ENCODE measurements around the gene DENND2C.

DENND2C gene

GRCh38 chr1:114669562-114670082 is at the start of gene DENND2C:
Gene DENND2C, minus strand, starts transcription at chr1:114670049. Its CDS starts 44,065 bp downstream, at chr1:114625984.
- Mint-ChIP-seq H3K9me3 (no peaks in the 10 kb centered on the region), H3K4me3 (peak within 1 kb of the TSS; percentile 87), H3K27ac (no peak within 1 kb of the TSS), H3K36me3 (ENCODE audit: low read depth) (no peaks in the 10 kb centered on the region), H3K27me3 (peaks cover 25% of the 10 kb centered on the region), H3K4me1 (ENCODE audit: low read depth) (peaks cover 12% of the 10 kb centered on the region)

GRCh38 chr1:114719424-114719787 is 49.6 kb upstream of the DENND2C start:
- H3K36me3 Mint-ChIP-seq (ENCODE audit: low read depth): peaks cover 87% of the 10 kb centered on the region
- no peak overlapping the region for H3K4me3 Mint-ChIP-seq
- peak overlapping the region; percentile 67 for H3K27ac Mint-ChIP-seq

GRCh38 chr1:114718661-114719423 is 49.0 kb upstream of the DENND2C start:
- Mint-ChIP-seq H3K27ac (peak overlapping the region; percentile 67), H3K4me3 (no peak overlapping the region), H3K9me3 (no peaks in the 10 kb centered on the region), H3K27me3 (no peaks in the 10 kb centered on the region), H3K36me3 (ENCODE audit: low read depth) (peaks cover 87% of the 10 kb centered on the region), H3K4me1 (ENCODE audit: low read depth) (peaks cover 41% of the 10 kb centered on the region)

More at GRCh38 chr1:114719424-114719787, 49.6 kb upstream of the DENND2C start:
- Mint-ChIP-seq H3K4me1 (ENCODE audit: low read depth) (peaks cover 36% of the 10 kb centered on the region), H3K9me3 (no peaks in the 10 kb centered on the region), H3K27me3 (no peaks in the 10 kb centered on the region)

- Mint-ChIP-seq H3K4me1 (ENCODE audit: low read depth) (peaks cover 45% of the 10 kb centered on the region), H3K27ac (peak within 1 kb of the TSS; percentile 98), H3K4me3 (peak within 1 kb of the TSS; percentile 95), H3K27me3 (no peaks in the 10 kb centered on the region), H3K36me3 (ENCODE audit: low read depth) (peaks cover 90% of the 10 kb centered on the region), H3K9me3 (no peaks in the 10 kb centered on the region)
Measured at GRCh38 chr1:114716304-114717170, 46.7 kb upstream of the DENND2C start, which contains the start of gene NRAS. Gene NRAS, minus strand, starts transcription at chr1:114716771. Its CDS starts 611 bp downstream, at chr1:114716160.

- Mint-ChIP-seq H3K9me3 (no peaks in the 10 kb centered on the region), H3K27me3 (no peaks in the 10 kb centered on the region), H3K36me3 (ENCODE audit: low read depth) (peaks cover 85% of the 10 kb centered on the region), H3K4me1 (ENCODE audit: low read depth) (peaks cover 45% of the 10 kb centered on the region), H3K4me3 (peak overlapping the region; percentile 95), H3K27ac (peak overlapping the region; percentile 98)
Measured at GRCh38 chr1:114715952-114716303, 46.1 kb upstream of the DENND2C start.

- Mint-ChIP-seq H3K27me3 (no peaks in the 10 kb centered on the region), H3K27ac (no peak overlapping the region), H3K36me3 (ENCODE audit: low read depth) (peaks cover 78% of the 10 kb centered on the region), H3K9me3 (no peaks in the 10 kb centered on the region), H3K4me3 (no peak overlapping the region), H3K4me1 (ENCODE audit: low read depth) (peaks cover 30% of the 10 kb centered on the region)
Measured at GRCh38 chr1:114712977-114713376, 43.1 kb upstream of the DENND2C start.

- Mint-ChIP-seq H3K4me3 (no peak overlapping the region), H3K27me3 (no peaks in the 10 kb centered on the region), H3K9me3 (no peaks in the 10 kb centered on the region), H3K27ac (no peak overlapping the region), H3K36me3 (ENCODE audit: low read depth) (peaks cover 76% of the 10 kb centered on the region), H3K4me1 (ENCODE audit: low read depth) (peaks cover 11% of the 10 kb centered on the region)
Measured at GRCh38 chr1:114710360-114710759, 40.5 kb upstream of the DENND2C start.

GRCh38 chr1:114707604-114708003 is 37.8 kb upstream of the DENND2C start:
- Mint-ChIP-seq H3K27me3 (no peaks in the 10 kb centered on the region), H3K27ac (no peak overlapping the region), H3K36me3 (ENCODE audit: low read depth) (peaks cover 67% of the 10 kb centered on the region), H3K4me1 (ENCODE audit: low read depth) (no peaks in the 10 kb centered on the region), H3K9me3 (no peaks in the 10 kb centered on the region), H3K4me3 (no peak overlapping the region)

GRCh38 chr1:114703242-114703641 is 33.4 kb upstream of the DENND2C start:
- Mint-ChIP-seq H3K9me3 (no peaks in the 10 kb centered on the region), H3K27me3 (no peaks in the 10 kb centered on the region), H3K36me3 (ENCODE audit: low read depth) (peaks cover 35% of the 10 kb centered on the region), H3K27ac (no peak overlapping the region), H3K4me3 (no peak overlapping the region), H3K4me1 (ENCODE audit: low read depth) (no peaks in the 10 kb centered on the region)

- no peaks in the 10 kb centered on the region for H3K9me3 Mint-ChIP-seq
- peaks cover 31% of the 10 kb centered on the region for H3K36me3 Mint-ChIP-seq (ENCODE audit: low read depth)
- no peaks in the 10 kb centered on the region for H3K27me3 Mint-ChIP-seq
- no peaks in the 10 kb centered on the region for H3K4me1 Mint-ChIP-seq (ENCODE audit: low read depth)
- H3K4me3 Mint-ChIP-seq: no peak overlapping the region
- H3K27ac Mint-ChIP-seq: no peak overlapping the region
Measured at GRCh38 chr1:114702737-114703136, 32.9 kb upstream of the DENND2C start.

- Mint-ChIP-seq H3K4me3 (no peak overlapping the region), H3K36me3 (ENCODE audit: low read depth) (peaks cover 23% of the 10 kb centered on the region), H3K4me1 (ENCODE audit: low read depth) (no peaks in the 10 kb centered on the region), H3K9me3 (no peaks in the 10 kb centered on the region), H3K27ac (no peak overlapping the region), H3K27me3 (peaks cover 3% of the 10 kb centered on the region)
Measured at GRCh38 chr1:114701931-114702330, 32.1 kb upstream of the DENND2C start.

- no peaks in the 10 kb centered on the region for H3K4me1 Mint-ChIP-seq (ENCODE audit: low read depth)
- peaks cover 7% of the 10 kb centered on the region for H3K27me3 Mint-ChIP-seq
- no peak overlapping the region for H3K27ac Mint-ChIP-seq
- no peaks in the 10 kb centered on the region for H3K9me3 Mint-ChIP-seq
- no peak overlapping the region for H3K4me3 Mint-ChIP-seq
- H3K36me3 Mint-ChIP-seq (ENCODE audit: low read depth): peaks cover 6% of the 10 kb centered on the region
Measured at GRCh38 chr1:114700036-114700600, 30.3 kb upstream of the DENND2C start.

- peaks cover 8% of the 10 kb centered on the region for H3K27me3 Mint-ChIP-seq
- no peak overlapping the region for H3K27ac Mint-ChIP-seq
- H3K4me3 Mint-ChIP-seq: no peak overlapping the region
- H3K4me1 Mint-ChIP-seq (ENCODE audit: low read depth): no peaks in the 10 kb centered on the region
- H3K9me3 Mint-ChIP-seq: no peaks in the 10 kb centered on the region
- no peaks in the 10 kb centered on the region for H3K36me3 Mint-ChIP-seq (ENCODE audit: low read depth)
Measured at GRCh38 chr1:114696810-114697209, 27.0 kb upstream of the DENND2C start.

GRCh38 chr1:114695430-114696058 is 25.7 kb upstream of the DENND2C start, which contains the start of gene AMPD1:
Gene AMPD1, minus strand, starts transcription at chr1:114695546. Its CDS starts 75 bp downstream, at chr1:114695471.
- peaks cover 12% of the 10 kb centered on the region for H3K27me3 Mint-ChIP-seq
- no peaks in the 10 kb centered on the region for H3K36me3 Mint-ChIP-seq (ENCODE audit: low read depth)

More at GRCh38 chr1:114695430-114696058, 25.7 kb upstream of the DENND2C start, which contains the start of gene AMPD1:
- H3K27ac Mint-ChIP-seq: no peak within 1 kb of the TSS
- H3K4me1 Mint-ChIP-seq (ENCODE audit: low read depth): no peaks in the 10 kb centered on the region
- H3K4me3 Mint-ChIP-seq: no peak within 1 kb of the TSS
- H3K9me3 Mint-ChIP-seq: no peaks in the 10 kb centered on the region
